Parathyroid adenoma (tissue), 2 donors: ENCODE data around the gene RNFT2.
"Not testable (repeated sequence)": the region's sequence is repeated elsewhere in the genome, so short reads cannot be mapped to it uniquely, and the experiment has no call there.

Experiments
- H2AFZ ChIP-seq: fragments of 300-600 bp; sonication (generic); one replicate; pipeline ENCODE4 v1.7.0; 2017; ENCODE audit warnings: antibody characterized with exemption, mild to moderate bottlenecking
- H3K27ac ChIP-seq: fragments of 300-600 bp; sonication (generic); one replicate; pipeline ENCODE4 v1.7.0; 2017
- H3K27me3 ChIP-seq: fragments of 300-600 bp; sonication (generic); one replicate; pipeline ENCODE4 v1.7.0; 2017; ENCODE audit warnings: low read length; ENCODE audit not compliant: control insufficient read depth, insufficient read depth
- H3K36me3 ChIP-seq: fragments of 300-600 bp; sonication (generic); one replicate; pipeline ENCODE4 v1.7.0; 2017; ENCODE audit warnings: low read length; ENCODE audit not compliant: control insufficient read depth, insufficient read depth
- H3K4me1 ChIP-seq: fragments of 300-600 bp; sonication (generic); one replicate; pipeline ENCODE4 v1.7.0; 2017; ENCODE audit warnings: control low read depth
- H3K4me2 ChIP-seq: fragments of 300-600 bp; sonication (generic); one replicate; pipeline ENCODE4 v1.7.0; 2017; ENCODE audit warnings: low read length
- H3K4me3 ChIP-seq: fragments of 300-600 bp; sonication (generic); one replicate; pipeline ENCODE4 v1.7.0; 2017; ENCODE audit warnings: low read depth, low read length
- H3K79me2 ChIP-seq: fragments of 300-600 bp; sonication (generic); one replicate; pipeline ENCODE4 v1.7.0; 2017; ENCODE audit warnings: control low read depth
- H3K9ac ChIP-seq: fragments of 300-600 bp; sonication (generic); one replicate; pipeline ENCODE4 v1.7.0; 2017; ENCODE audit warnings: mild to moderate bottlenecking
- H3K9me3 ChIP-seq: fragments of 300-600 bp; sonication (generic); one replicate; pipeline ENCODE4 v1.7.0; 2017; ENCODE audit warnings: low read length; ENCODE audit not compliant: control insufficient read depth
- TF ChIP-seq, protein P1 (sequence below): fragments of 300-600 bp; sonication (generic); IDR thresholded peaks from one replicate; pipeline ENCODE4 v1.7.0; 2017; ENCODE audit warnings: antibody characterized with exemption, mild to moderate bottlenecking
- donor health status: primary hyperparathyroidism.

Gene RNFT2

GRCh38 chr12:116749884-116750283 lies 11.8 kb downstream of the RNFT2 start:
- H3K9me3 ChIP-seq = no peaks in the 10 kb centered on the region
- no peaks in the 10 kb centered on the region for H3K27me3 ChIP-seq
- TF ChIP-seq, protein P1, sequence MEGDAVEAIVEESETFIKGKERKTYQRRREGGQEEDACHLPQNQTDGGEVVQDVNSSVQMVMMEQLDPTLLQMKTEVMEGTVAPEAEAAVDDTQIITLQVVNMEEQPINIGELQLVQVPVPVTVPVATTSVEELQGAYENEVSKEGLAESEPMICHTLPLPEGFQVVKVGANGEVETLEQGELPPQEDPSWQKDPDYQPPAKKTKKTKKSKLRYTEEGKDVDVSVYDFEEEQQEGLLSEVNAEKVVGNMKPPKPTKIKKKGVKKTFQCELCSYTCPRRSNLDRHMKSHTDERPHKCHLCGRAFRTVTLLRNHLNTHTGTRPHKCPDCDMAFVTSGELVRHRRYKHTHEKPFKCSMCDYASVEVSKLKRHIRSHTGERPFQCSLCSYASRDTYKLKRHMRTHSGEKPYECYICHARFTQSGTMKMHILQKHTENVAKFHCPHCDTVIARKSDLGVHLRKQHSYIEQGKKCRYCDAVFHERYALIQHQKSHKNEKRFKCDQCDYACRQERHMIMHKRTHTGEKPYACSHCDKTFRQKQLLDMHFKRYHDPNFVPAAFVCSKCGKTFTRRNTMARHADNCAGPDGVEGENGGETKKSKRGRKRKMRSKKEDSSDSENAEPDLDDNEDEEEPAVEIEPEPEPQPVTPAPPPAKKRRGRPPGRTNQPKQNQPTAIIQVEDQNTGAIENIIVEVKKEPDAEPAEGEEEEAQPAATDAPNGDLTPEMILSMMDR = no peak
- H3K4me1 ChIP-seq = no peaks in the 10 kb centered on the region
- no peak overlapping the region for H2AFZ ChIP-seq
- H3K36me3 ChIP-seq = no peaks in the 10 kb centered on the region
- H3K27ac ChIP-seq = no peak overlapping the region
- H3K4me2 ChIP-seq = no peak overlapping the region
- H3K79me2 ChIP-seq = no peaks in the 10 kb centered on the region
- H3K4me3 ChIP-seq = no peak overlapping the region
- H3K9ac ChIP-seq = no peak overlapping the region

- H2AFZ ChIP-seq = no peak overlapping the region
- TF ChIP-seq, protein P1 = no peak
- H3K9me3 ChIP-seq = no peaks in the 10 kb centered on the region
- H3K9ac ChIP-seq = no peak overlapping the region
- H3K27ac ChIP-seq = no peak overlapping the region
- H3K27me3 ChIP-seq = no peaks in the 10 kb centered on the region
- H3K4me2 ChIP-seq = no peak overlapping the region
- no peaks in the 10 kb centered on the region for H3K36me3 ChIP-seq
- H3K79me2 ChIP-seq = no peaks in the 10 kb centered on the region
- no peaks in the 10 kb centered on the region for H3K4me1 ChIP-seq
- no peak overlapping the region for H3K4me3 ChIP-seq
Measured at GRCh38 chr12:116750298-116750697, 12.2 kb downstream of the RNFT2 start.

GRCh38 chr12:116754097-116754496 lies 16.0 kb downstream of the RNFT2 start:
- H3K9ac ChIP-seq, H3K4me1 ChIP-seq, H3K27ac ChIP-seq, H2AFZ ChIP-seq, H3K27me3 ChIP-seq, H3K4me3 ChIP-seq, H3K79me2 ChIP-seq, H3K9me3 ChIP-seq, H3K4me2 ChIP-seq, H3K36me3 ChIP-seq: not testable (repeated sequence)

GRCh38 chr12:116754783-116755182 lies 16.7 kb downstream of the RNFT2 start:
- H3K27me3 ChIP-seq, H3K9me3 ChIP-seq, H3K36me3 ChIP-seq, H2AFZ ChIP-seq, H3K79me2 ChIP-seq, H3K4me3 ChIP-seq, H3K4me1 ChIP-seq, H3K9ac ChIP-seq, H3K27ac ChIP-seq, H3K4me2 ChIP-seq: not testable (repeated sequence)

DNA sequence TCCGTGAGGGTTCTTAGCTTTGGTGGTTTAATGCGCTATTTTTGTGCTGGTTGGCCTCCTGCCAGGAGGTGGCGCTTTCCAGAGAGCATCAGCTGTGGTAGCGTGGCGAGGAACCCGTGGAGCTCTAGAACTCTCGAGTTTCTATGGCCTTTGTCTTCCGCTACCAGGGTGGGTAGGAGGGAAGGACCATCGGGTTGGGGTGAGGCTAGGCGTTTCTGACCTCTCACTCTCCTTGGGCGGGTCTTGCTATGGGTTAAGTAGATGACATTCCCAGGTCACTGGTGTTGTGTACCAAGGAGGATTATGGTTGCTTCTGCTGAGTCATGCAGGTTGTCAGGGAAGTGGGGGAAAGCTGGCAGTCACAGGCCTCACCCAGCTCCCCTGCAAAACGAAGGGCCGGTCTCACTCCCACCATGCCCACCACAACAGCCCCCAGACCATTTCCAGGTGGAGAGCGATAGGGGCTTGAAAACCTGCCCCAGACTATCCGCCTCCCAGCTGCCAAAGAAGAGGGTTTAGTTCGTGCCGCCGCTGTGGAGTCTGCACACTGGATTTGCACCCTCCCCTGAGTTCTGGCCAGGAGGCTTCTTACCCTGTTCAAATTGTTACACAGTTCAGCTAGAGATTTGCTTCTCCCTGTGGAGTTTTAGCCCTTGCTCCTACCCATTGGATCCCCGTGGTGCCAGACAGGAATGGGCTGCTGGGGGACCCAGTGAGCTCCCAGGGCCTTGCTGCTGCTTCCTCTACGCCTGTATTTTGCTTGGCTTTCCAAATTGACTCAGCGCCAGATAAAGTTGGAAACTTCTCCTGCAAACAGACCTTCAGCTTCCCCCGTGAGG lies 21.9 kb downstream of the RNFT2 start:
- Histone ChIP-seq H3K27me3 (no peaks in the 10 kb centered on the region), H3K36me3 (no peaks in the 10 kb centered on the region), H3K4me3 (no peak overlapping the region), H3K4me2 (no peak overlapping the region), H3K9ac (no peak overlapping the region), H3K79me2 (no peaks in the 10 kb centered on the region), H3K27ac (no peak overlapping the region), H3K9me3 (no peaks in the 10 kb centered on the region), H2AFZ (no peak overlapping the region), H3K4me1 (no peaks in the 10 kb centered on the region)
- TF ChIP-seq, protein P1 = no peak

DNA sequence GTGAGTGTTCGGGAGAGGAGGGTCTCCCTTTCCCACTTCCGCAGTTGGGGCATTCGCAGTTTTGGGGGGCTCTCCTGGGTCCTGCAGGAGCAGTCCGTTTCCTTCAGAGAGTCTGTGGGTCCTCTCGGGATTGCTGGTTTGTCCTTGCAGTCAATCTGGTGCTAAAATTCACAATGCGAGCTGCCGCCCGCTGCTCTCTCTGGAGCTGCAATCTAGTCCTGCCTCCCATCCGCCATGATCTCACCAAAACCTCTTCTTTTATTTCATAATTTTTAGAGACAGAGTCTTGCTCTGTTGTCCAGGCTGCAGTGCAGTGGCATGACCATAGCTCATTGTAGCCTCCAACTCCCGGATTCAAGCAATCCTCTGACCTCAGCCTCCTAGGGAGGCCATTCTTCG lies 22.5 kb downstream of the RNFT2 start:
- H3K27ac ChIP-seq = no peak overlapping the region
- no peak overlapping the region for H2AFZ ChIP-seq
- H3K36me3 ChIP-seq = no peaks in the 10 kb centered on the region
- TF ChIP-seq, protein P1 = no peak
- no peaks in the 10 kb centered on the region for H3K4me1 ChIP-seq
- no peak overlapping the region for H3K4me3 ChIP-seq
- no peaks in the 10 kb centered on the region for H3K9me3 ChIP-seq
- no peaks in the 10 kb centered on the region for H3K27me3 ChIP-seq
- H3K9ac ChIP-seq = no peak overlapping the region
- H3K4me2 ChIP-seq = no peak overlapping the region
- no peaks in the 10 kb centered on the region for H3K79me2 ChIP-seq
